RWPE2 (cell line): ENCODE data around the gene UMODL1.

Source experiments
- ATAC-seq: fragments of 200-7000 bp; cut with Tn5 transposase; 3 replicates; pipeline ENCODE4 v1.9.1; 2021; ENCODE audit warnings: low read depth
- DNase-seq: peaks from one replicate; pipeline ENCODE4 v3.0.0-alpha.2; 2020; ENCODE audit warnings: low spot score
- H3K27ac ChIP-seq: fragments of 450-650 bp; 2 replicates; pipeline ENCODE4 v1.5.1; 2017; ENCODE audit warnings: mild to moderate bottlenecking; ENCODE audit not compliant: poor library complexity, severe bottlenecking
- H3K27me3 ChIP-seq: fragments of 250-450 bp; sonication (Bioruptor Pico); 2 replicates; pipeline ENCODE4 v1.5.1; 2021; ENCODE audit warnings: mild to moderate bottlenecking, moderate library complexity; ENCODE audit not compliant: insufficient read depth, poor library complexity, severe bottlenecking
- H3K36me3 ChIP-seq: fragments of 250-450 bp; sonication (Bioruptor Pico); 2 replicates; pipeline ENCODE4 v1.5.1; 2020; ENCODE audit warnings: low read depth, mild to moderate bottlenecking, moderate library complexity
- H3K4me1 ChIP-seq: fragments of 250-450 bp; sonication (Bioruptor Pico); 2 replicates; pipeline ENCODE4 v1.5.1; 2021; ENCODE audit warnings: mild to moderate bottlenecking, moderate library complexity; ENCODE audit not compliant: insufficient read depth, poor library complexity, severe bottlenecking
- H3K4me3 ChIP-seq: fragments of 250-450 bp; sonication (Bioruptor Pico); 2 replicates; pipeline ENCODE4 v1.5.1; 2021; ENCODE audit warnings: mild to moderate bottlenecking, moderate library complexity; ENCODE audit not compliant: severe bottlenecking
- H3K9me3 ChIP-seq: fragments of 250-450 bp; sonication (Bioruptor Pico); 2 replicates; pipeline ENCODE4 v1.5.1; 2021; ENCODE audit warnings: mild to moderate bottlenecking, moderate library complexity; ENCODE audit not compliant: severe bottlenecking
- TF ChIP-seq, protein P1 (sequence below): fragments of 450-650 bp; IDR thresholded peaks from one replicate; pipeline ENCODE4 v1.5.1; 2017; ENCODE audit warnings: mild to moderate bottlenecking, moderate library complexity; ENCODE audit not compliant: poor library complexity, severe bottlenecking

Gene UMODL1

DNA sequence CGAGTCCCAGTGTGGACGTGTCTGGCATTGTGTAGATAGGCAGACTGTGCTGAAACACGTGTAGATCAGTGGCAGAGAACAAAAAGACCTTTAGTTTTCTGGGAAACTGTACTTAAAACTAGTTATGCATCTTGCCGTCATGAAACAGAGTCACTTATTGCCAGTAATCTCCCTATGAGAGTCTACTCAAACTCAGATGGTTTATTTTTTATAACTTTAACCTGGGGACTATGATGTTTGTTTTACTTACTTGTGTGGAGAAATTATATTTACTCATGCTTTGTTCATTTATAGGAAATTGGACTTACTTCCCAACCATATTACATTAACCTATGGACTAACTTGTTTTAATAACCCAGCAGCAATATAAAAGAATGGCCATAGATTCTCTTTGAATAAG is 93.7 kb downstream of the UMODL1 start:
- DNase-seq (no peak), ATAC-seq (peak; percentile 17; the same call in 1 of the 3 replicates)
- no peaks in the 10 kb centered on the region for H3K27me3 ChIP-seq
- no peaks in the 10 kb centered on the region for H3K9me3 ChIP-seq
- no peak overlapping the region for H3K4me3 ChIP-seq
- H3K36me3 ChIP-seq: 0 out of 2 replicates have a peak, but pooled peaks cover 3% of the 10 kb centered on the region
- H3K4me1 ChIP-seq: peaks cover 3% of the 10 kb centered on the region
- TF ChIP-seq, protein P1, sequence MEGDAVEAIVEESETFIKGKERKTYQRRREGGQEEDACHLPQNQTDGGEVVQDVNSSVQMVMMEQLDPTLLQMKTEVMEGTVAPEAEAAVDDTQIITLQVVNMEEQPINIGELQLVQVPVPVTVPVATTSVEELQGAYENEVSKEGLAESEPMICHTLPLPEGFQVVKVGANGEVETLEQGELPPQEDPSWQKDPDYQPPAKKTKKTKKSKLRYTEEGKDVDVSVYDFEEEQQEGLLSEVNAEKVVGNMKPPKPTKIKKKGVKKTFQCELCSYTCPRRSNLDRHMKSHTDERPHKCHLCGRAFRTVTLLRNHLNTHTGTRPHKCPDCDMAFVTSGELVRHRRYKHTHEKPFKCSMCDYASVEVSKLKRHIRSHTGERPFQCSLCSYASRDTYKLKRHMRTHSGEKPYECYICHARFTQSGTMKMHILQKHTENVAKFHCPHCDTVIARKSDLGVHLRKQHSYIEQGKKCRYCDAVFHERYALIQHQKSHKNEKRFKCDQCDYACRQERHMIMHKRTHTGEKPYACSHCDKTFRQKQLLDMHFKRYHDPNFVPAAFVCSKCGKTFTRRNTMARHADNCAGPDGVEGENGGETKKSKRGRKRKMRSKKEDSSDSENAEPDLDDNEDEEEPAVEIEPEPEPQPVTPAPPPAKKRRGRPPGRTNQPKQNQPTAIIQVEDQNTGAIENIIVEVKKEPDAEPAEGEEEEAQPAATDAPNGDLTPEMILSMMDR: no peak
- no peak overlapping the region for H3K27ac ChIP-seq

GRCh38 chr21:42165901-42166300 is 94.8 kb downstream of the UMODL1 start:
- Histone ChIP-seq H3K27me3 (no peaks in the 10 kb centered on the region), H3K4me3 (no peak overlapping the region), H3K36me3 (0 out of 2 replicates have a peak, but pooled peaks cover 3% of the 10 kb centered on the region), H3K27ac (no peak overlapping the region), H3K9me3 (no peaks in the 10 kb centered on the region), H3K4me1 (peaks cover 14% of the 10 kb centered on the region)
- DNase-seq: no peak
- TF ChIP-seq, protein P1: no peak
- ATAC-seq: no peak

DNA sequence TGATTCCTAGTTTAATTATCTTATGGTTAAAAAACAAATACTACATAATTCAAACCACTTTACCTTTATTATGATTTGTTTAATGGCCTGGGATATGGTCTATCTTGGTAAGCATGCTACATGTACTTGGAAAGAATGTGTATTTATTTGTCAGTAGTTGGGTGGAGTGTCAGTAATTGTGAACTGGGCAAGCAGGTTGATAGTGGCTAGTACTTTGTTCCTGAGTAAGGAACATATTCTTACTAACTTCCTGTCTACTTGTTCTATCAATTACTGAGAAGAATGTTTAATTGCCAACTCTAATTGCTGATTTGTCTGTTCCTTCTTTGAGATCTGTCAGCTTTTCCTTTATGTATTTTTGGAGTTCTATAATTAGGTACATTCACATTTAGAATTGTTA is 98.6 kb downstream of the UMODL1 start:
- Histone ChIP-seq H3K27me3 (no peaks in the 10 kb centered on the region), H3K4me1 (peaks cover 26% of the 10 kb centered on the region), H3K9me3 (no peaks in the 10 kb centered on the region), H3K4me3 (no peak overlapping the region), H3K36me3 (0 out of 2 replicates have a peak, but pooled peaks cover 3% of the 10 kb centered on the region), H3K27ac (peak overlapping the region; percentile 87)
- ATAC-seq: no peak
- TF ChIP-seq, protein P1: no peak
- DNase-seq: no peak

DNA sequence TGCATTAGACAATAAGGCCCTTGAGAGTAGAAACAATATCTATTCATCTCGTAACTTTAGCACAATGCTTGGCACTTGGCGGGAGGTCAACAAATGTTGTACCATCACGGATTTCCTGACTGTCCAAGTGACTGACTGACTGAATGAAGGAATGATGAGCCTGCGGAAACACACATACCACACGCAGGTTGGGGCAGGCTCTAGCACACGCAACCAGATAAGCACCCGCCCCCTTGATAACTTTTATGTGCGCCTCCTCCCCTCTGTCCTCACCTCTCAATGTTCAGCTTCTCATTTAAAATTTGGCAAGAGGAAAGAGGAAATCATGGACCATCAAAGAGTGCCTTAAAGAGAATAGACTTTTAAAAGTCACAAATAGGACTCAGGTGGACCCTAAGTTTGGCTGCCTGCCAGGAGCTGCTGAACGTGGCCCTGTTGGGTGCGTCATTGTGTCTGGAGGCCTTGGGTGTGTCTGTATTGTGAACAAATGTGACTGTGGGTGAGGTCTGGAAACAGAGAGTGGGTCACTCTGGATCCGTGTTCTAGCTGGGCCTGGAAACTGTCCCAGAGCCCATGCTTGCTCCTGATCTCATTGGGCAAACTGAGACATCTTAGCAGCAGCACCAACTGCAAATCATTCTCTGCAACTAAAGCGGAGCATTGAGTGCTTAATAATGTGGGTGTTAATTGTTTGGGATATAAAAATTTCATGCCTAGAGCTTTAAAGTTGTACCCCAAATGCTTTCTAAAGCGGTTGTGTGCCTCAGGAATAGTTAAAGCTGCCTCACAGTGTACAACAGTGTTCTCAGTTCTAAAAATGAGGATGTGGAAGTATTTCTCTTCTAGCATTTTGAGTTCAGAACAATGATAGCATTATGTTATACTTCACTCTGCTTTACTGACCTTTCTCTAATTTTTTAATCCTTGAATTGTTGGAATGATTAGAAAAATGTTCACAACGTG is 100.3 kb downstream of the UMODL1 start:
- H3K36me3 ChIP-seq: 0 out of 2 replicates have a peak, but pooled peaks cover 3% of the 10 kb centered on the region
- H3K27ac ChIP-seq: peak overlapping the region; percentile 87
- H3K27me3 ChIP-seq: no peaks in the 10 kb centered on the region
- no peak overlapping the region for H3K4me3 ChIP-seq
- peak; percentile 86 for DNase-seq
- ATAC-seq: peak; percentile 96
- TF ChIP-seq, protein P1: no peak
- peaks cover 26% of the 10 kb centered on the region for H3K4me1 ChIP-seq
- H3K9me3 ChIP-seq: no peaks in the 10 kb centered on the region
